ENCODE data around the gene ARHGAP25. TPM values are rescaled to one million over a fixed set of nuclear protein-coding genes. Genes with fewer than 3 reads are reported as not detected.

ARHGAP25 gene
- total and polyA plus RNA-seq, 10 of the 15 experiments (the other 5 are each of a cell fraction or from before 2014, with no cell fraction given): 0.15 to 1.0 (median 0.46) TPM

- TF ChIP-seq, protein P1, sequence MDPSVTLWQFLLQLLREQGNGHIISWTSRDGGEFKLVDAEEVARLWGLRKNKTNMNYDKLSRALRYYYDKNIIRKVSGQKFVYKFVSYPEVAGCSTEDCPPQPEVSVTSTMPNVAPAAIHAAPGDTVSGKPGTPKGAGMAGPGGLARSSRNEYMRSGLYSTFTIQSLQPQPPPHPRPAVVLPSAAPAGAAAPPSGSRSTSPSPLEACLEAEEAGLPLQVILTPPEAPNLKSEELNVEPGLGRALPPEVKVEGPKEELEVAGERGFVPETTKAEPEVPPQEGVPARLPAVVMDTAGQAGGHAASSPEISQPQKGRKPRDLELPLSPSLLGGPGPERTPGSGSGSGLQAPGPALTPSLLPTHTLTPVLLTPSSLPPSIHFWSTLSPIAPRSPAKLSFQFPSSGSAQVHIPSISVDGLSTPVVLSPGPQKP (IDR thresholded peaks at IDR 0.05; ENCODE audit: low read depth, low read length): no peak
- TF ChIP-seq ZBTB11 (CRISPR knock-in tag; IDR thresholded peaks at IDR 0.05) (no peak), BACH1 (IDR thresholded peaks at IDR 0.05; ENCODE audit: borderline replicate concordance) (peak; percentile 34; the same call in 1 of the 2 replicates), E2F4 (IDR thresholded peaks at IDR 0.05; ENCODE audit: low read depth, low read length) (no peak), HCFC1 (IDR thresholded peaks at IDR 0.05; ENCODE audit: low read length) (no peak), EP300 (IDR thresholded peaks at IDR 0.05; ENCODE audit: borderline replicate concordance in 1 of 2, control insufficient read depth in 1 of 2, low read depth in 2 of 2, low read length in 2 of 2) (peak; percentile 45 to 95), REST (IDR thresholded peaks at IDR 0.05; ENCODE audit: low read depth, low read length) (no peak), NBN (IDR thresholded peaks at IDR 0.05) (peak; percentile 77), HDGF (IDR thresholded peaks at IDR 0.05) (no peak), MEF2B (IDR thresholded peaks at IDR 0.05; ENCODE audit: partially characterized antibody, poor library complexity, severe bottlenecking) (no peak), FOXM1 (IDR thresholded peaks at IDR 0.05; ENCODE audit: low read depth, low read length) (peak; percentile 80), CTCF (IDR thresholded peaks at IDR 0.05 in 2 of 3, conservative IDR thresholded peaks at IDR 0.05 in 1 of 3; ENCODE audit: control insufficient read depth in 2 of 3, extremely low read depth in 1 of 3, insufficient read depth in 1 of 3, low read depth in 3 of 3, low read length in 3 of 3) (no peak)
- TF ChIP-seq, protein P2, sequence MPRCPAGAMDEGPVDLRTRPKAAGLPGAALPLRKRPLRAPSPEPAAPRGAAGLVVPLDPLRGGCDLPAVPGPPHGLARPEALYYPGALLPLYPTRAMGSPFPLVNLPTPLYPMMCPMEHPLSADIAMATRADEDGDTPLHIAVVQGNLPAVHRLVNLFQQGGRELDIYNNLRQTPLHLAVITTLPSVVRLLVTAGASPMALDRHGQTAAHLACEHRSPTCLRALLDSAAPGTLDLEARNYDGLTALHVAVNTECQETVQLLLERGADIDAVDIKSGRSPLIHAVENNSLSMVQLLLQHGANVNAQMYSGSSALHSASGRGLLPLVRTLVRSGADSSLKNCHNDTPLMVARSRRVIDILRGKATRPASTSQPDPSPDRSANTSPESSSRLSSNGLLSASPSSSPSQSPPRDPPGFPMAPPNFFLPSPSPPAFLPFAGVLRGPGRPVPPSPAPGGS (IDR thresholded peaks at IDR 0.05; ENCODE audit: borderline replicate concordance, insufficient read depth, low read depth, low read length, poor library complexity, severe bottlenecking): no peak
Measured at GRCh38 chr2:68689553-68690537, 44.8 kb upstream of the ARHGAP25 start (continued).

Data from GM12878 (cell line).